Activated CD4-positive, alpha-beta T cell treated with anti-CD3 and anti-CD28 coated beads, Interleukin-2, amount 50 U/mL, for 4 hours (primary cell): ENCODE measurements around the gene SLC25A10.
"Not testable (repeated sequence)": the region's sequence is repeated elsewhere in the genome, so short reads cannot be mapped to it uniquely, and the experiment has no call there.

Experiments used
- DNase-seq, 2 experiments: peaks; one replicate each; pipeline ENCODE4 v3.0.0-alpha.2; 2020

Gene SLC25A10

DNA sequence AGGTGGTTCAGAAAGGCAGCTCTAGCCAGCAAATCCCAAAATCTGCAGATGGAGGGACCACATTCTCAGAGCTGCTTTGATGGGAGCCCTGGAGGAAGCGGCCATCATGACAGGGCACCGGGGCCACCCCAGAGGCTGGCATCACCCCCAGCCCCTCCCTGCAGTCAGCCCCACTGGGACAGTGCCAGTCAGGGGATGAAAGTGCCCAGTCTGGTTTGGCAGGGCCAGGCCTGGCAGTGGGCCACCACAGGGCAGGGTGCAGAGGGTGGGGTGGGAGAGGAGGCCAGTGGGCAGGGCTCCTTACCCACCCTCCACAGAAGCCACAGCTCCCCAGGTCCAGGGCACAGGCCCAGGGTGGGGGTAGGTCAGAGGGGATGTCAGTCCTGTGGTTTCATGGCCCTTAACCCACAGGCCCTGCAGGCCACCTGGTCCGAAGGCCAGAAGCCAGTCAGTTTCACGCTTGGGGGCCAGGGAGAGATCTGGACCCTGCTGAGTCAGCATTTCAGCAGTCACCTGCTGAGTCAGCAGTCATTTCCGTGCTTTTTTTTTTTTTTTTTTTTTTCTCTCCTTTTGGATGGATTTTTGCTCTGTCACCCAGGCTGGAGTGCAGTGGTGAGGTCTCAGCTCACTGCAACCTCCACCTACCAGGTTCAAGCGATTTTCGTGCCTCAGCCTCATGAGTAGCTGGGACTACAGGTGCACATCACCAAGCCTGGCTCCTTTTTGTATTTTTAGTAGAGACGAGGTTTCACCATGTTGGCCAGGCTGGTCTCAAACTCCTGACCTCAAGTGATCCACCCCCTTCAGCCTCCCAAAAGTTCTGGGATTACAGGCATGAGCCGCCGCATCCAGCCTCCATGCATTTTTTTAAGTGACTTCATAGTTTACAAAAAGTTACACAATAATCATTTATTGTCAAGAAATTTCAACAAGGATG is 10.4 kb downstream of the SLC25A10 start:
- no peak for DNase-seq

- no peak for DNase-seq
Observed at GRCh38 chr17:81723651-81724209, 11.6 kb downstream of the SLC25A10 start.

DNA sequence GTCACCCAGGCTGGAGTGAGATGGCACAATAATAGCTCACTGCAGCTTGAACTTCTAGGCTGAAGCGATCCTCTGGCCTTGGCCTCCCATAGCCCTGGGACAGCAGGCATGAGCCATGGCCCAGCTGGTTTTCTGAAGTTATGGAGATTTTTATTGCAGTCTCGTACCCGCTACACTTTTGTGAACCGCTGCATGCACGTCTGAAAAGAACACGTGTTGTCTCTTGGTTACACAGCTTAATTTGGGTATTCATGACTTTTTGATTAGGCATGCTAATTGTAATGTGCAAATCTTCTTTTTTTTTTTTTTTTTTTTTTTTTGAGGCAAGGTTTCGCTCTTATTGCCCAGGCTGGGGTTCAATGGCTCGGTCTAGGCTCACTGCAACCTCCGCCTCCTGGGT is 13.4 kb downstream of the SLC25A10 start:
- no peak for DNase-seq

DNA sequence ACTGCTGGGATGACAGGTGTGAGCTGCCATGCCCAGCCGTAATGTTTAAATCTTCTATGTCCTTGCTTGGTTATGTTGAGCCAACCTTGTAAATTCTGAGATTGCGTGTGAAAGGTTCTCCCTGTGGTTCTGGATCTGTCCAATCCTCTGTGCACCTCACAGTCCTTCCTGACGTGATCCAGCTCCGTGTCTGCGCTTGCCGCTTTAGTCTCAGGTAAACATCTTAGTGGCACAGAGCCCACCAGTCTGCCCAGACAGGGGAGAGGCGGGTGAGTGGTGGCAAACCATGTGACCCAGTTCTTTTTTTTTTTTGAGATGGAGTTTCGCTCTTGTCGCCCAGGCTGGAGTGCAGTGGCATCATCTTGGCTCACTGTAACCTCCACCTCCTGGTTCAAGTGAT is 13.9 kb downstream of the SLC25A10 start:
- no peak for DNase-seq

DNA sequence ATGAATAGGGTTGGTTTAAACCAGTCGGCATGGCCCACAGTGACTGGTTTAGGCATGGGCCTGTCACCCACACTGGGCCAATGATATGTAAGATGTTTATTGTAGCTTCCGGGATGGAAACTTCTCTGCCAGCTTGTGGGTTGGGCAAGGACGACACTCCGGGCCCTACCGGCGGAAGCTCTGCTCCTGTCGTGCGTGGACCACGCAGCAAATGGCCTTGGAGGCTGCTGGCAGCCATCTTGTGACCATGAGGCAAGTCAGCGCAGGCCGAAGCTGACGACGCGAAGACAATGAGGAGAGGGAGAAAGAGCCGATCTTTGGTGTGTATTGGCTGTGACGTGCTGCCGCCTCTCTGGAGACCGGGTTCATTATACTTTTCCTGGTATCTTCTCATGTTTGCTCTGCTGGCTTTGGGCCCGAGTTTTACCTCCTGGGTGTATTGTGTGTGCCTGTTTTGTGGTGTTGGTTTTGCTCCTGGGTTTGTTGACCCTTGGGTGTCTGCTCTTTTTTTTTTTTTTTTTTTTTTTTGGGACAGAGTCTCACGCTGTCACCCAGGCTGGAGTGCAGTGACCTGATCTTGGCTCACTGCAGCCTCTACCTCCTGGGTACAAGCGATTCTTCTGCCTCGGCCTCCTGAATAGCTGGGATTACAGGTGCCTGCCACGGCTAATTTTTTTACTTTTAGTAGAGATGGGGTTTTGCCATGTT is 15.4 kb downstream of the SLC25A10 start:
- no peak for DNase-seq

- peak; percentile 49 to 53 for DNase-seq
Observed at GRCh38 chr17:81733507-81734404, 21.7 kb downstream of the SLC25A10 start.

GRCh38 chr17:81734405-81735263 is 22.6 kb downstream of the SLC25A10 start:
- no peak for DNase-seq

- no peak for DNase-seq
Observed at GRCh38 chr17:81735264-81736102, 23.4 kb downstream of the SLC25A10 start.

DNA sequence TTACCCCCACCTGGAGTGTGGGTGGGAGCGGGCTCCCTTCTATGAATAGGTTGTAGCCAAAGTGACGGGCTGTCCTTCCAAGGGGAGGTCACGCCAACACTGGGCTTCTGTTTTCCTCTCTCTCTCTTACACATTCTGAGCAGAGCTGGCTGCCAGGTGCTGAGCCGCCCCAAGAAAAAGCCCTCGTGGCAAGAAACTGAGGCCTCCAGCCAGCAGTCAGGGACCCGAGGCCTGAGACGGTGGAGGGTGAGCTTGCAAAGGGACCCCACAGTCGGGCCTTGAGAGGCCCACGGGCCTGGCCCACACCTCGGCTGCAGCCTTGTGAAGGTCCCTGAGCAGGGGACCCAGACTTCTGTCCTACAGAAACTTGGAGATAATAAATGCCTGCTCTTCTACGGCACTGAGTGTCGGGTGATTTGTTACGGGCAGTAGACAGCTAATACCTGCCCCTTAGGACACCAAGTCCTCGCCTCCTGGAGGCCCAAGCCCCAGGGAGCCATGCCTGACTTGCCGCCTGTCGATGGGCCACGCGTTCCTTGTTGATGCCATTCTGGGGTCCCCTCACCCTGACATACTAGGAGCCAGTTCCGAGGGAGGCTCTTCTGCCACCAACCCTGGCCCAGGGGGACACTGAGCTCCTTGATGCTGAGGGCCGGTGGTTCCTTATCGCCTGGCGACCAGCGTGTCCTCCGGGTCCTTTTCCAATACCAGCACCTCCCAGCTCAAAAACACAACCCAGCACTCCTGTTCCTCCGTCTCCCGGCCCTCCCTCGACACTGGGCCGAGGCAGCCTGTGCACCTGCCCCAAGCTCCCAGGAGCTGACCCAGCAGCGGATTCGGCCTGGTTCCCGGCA is 26.1 kb downstream of the SLC25A10 start:
- DNase-seq, result no peak

DNA sequence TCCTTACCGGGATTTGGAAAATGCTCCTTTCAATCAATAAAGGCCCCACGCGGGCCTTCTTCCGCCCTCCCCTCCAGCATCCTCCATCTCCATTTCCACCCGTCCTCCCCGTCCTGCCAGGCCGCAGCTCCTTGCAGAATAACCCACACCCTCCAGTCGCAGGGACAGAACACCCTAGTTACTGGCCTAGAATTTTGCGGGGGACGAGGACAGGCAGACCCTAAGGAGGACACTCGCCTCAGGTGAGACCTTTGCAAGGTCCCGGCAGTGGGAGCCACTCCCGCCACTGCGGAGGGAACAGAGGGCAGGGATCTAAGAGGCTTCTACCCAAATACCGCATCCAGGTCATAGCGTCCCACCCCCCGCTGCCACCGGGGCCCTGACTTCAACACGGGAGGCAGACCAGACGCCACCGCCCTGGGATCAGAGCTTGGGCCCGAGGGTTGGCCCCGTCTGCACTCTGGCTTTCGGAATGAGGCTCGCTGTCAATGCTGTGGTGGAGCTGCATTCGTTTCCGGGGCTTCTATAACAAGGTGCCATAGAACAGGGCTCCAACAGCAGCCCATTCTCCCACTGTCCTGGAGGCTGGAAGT is 26.8 kb downstream of the SLC25A10 start:
- DNase-seq, result no peak

DNA sequence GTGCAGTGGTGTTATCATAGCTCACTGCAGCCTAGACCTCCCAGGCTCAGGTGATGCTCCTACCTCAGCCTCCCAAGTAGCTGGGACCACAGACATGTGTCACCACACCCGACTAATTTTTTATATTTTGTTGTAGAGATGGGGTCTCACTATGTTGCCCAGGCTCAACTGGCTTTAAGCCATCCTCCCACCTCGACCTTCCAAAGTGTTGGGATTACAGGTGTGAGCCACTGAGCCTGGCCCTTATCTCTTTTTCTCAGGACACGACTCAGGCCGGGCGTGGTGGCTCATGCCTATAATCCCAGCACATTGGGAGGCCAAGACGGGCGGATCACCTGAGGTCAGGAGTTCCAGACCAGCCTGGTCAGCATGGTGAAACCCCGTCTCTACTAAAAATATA is 27.5 kb downstream of the SLC25A10 start:
- DNase-seq, result not testable (repeated sequence)

DNA sequence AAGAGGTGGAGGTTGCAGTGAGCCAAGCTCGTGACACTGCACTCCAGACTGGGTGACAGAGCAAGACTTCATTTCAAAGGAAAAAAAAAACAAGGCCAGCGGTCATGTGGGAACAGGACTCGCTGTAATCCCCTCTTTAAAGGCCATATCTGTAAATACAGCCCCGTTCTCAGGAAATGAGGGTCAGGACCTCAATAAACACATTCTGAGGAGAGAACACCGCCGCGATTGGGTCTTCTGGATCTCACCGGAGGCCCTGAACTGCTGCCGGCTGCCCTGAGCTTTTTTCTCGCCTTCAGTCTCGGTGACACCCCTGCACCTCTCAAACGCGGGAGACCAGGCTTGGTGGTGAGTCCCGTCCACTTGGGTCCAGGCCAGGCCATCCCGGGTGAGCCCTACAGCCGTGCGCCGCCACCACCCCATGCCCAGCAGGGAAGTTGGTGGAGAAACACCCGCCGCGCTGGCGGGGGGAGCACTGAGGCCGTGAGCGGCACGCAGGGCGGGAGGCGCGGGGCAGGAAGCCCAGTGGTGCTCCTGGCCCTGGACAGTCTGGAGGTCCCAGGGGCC is 28.4 kb downstream of the SLC25A10 start:
- DNase-seq, result no peak

DNA sequence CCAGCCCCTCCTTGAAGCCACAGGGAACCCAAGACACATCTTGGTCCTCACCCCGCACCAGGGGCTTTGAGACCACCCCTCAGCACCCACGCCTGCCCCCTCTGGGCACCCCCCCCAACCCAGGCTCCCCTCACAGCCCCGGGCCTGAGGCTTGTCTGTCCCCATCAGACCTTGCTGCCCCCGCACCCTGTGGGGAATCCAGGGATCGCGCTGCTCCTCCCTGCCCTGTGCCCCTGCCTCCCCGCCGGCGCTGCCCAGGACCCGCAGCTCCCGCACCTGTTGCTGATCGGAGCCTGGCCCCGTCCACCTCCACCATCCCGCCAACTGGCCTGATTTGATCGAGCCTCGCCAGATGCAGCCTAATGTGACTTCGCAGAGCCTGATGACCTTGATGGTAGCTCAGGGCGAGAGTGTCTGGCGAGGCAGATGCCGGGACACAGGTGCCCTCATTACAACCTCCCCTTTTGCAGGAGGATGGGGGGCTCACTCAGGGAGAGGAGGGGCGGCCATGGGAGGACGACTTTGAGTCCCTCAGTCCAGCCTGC is 29.0 kb downstream of the SLC25A10 start:
- DNase-seq, result no peak

- DNase-seq, result no peak
Observed at GRCh38 chr17:81741594-81742452, 29.7 kb downstream of the SLC25A10 start.
